ENCODE results near the gene SLC25A33.

DNA sequence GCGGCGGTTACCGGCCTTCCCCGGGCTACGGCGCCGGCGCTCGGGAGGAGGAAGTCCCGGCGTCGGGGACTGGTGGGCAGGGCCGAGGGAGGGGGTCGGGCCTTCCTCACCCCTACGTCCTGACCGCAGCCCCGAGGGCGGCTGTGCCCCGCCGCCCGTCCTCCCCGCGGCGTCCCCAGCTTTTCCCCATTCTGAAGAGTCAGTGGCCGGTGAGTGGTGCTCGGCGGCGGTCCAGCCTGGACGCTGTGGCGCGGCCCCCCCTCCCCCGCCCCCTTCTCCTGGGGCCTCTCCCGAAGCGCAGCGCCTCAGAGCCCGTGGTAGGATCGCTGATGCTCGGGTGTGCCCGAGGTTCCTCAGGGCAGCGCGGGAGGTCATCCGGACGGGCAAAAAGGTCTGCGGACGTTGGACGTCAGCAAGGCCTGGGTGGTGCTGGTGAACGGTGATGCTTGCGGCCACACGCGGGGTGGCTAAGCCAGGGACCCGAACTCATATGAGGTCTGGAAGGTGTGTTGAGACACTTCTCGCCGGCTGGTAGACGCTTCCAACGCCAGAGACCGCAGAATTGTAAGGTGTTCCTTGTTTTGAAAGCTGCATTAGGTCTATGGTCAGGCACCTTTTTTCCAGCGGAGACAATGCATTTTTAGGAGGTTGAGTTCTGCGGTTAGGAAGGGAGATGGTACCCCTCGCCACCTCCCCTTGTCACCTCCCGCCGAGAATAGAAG is 725 bp downstream of the SLC25A33 start:
- no peak for TF ChIP-seq POLR2AphosphoS5 (IDR thresholded peaks at IDR 0.05; ENCODE audit: borderline replicate concordance, low read depth, low read length)
- no peak for TF ChIP-seq EZH2 (IDR thresholded peaks at IDR 0.05)
